HepG2 (cell line): Measurements from ENCODE around the gene ASTN2. TPM values are rescaled to one million over a fixed set of nuclear protein-coding genes. Genes with fewer than 3 reads are reported as not detected.

ENCODE experiments used
- ATAC-seq: fragments of 200-7000 bp; cut with Tn5 transposase; 3 replicates; pipeline ENCODE4 v1.9.1; 2020; ENCODE audit warnings: mild to moderate bottlenecking, moderate library complexity
- BruUV-seq: library from RNA; stranded (reverse); fragments of 400-500 nt; replicated peaks from 2 replicates; lab custom pipeline; 2021; lab: Mats Ljungman, UMichigan
- CTCF ChIA-PET: fragments of 300-600 bp; formaldehyde crosslinking; extraction: SDS; loops from one replicate; lab custom pipeline; 2021; ENCODE audit warnings: low total read pairs, inconsistent platforms, low intra/inter-chr PET ratio; lab: Yijun Ruan, JAX
- POLR2A ChIA-PET: fragments of 350-600 bp; sonication (Branson Sonifier 250); formaldehyde crosslinking; loops from one replicate; lab custom pipeline; 2020; ENCODE audit warnings: antibody characterized with exemption, inconsistent platforms; lab: Yijun Ruan, JAX
- DNase-seq: peaks from one replicate; pipeline ENCODE4 v3.0.0-alpha.2; 2015; ENCODE audit warnings: low spot score
- FAIRE-seq: peaks from 3 replicates; lab custom pipeline; 2011; peaks lifted over from hg19 to GRCh38; lab: Jason Lieb, UNC
- H2AFZ ChIP-seq: one replicate; pipeline ENCODE4 v1.6.1; 2011; ENCODE audit warnings: low read length, inconsistent platforms
- H3K27ac ChIP-seq: fragments of 300-600 bp; 3 replicates; pipeline ENCODE4 v1.8.0; 2011; ENCODE audit warnings: mixed run types, mild to moderate bottlenecking, mixed read lengths, low read length, inconsistent platforms; ENCODE audit not compliant: insufficient read depth; ENCODE audit errors: extremely low read length
- H3K27me3 ChIP-seq, 2 experiments: fragments of 200-600 bp in 1 of 2; 2 replicates in 1 of 2; 3 replicates in 1 of 2; pipeline versions ENCODE4 v1.6.0 to v1.8.0; 2011; ENCODE audit warnings: low read length in 2 of 2, mild to moderate bottlenecking in 2 of 2, moderate library complexity in 2 of 2, inconsistent platforms in 1 of 2; ENCODE audit not compliant: insufficient read depth in 2 of 2, control insufficient read depth in 1 of 2
- H3K36me3 ChIP-seq, 2 experiments: fragments of 200-600 bp in 1 of 2; replicated peaks in 1 of 2; 2 replicates in 1 of 2; 3 replicates in 1 of 2; pipeline versions ENCODE4 v1.5.1 to v1.8.0; 2011; ENCODE audit warnings: low read length in 2 of 2, inconsistent platforms in 1 of 2; ENCODE audit not compliant: insufficient read depth in 2 of 2, control insufficient read depth in 1 of 2
- H3K4me1 ChIP-seq: 2 replicates; pipeline ENCODE4 v1.5.1; 2012; ENCODE audit warnings: low read length, inconsistent platforms; ENCODE audit not compliant: insufficient read depth
- H3K4me2 ChIP-seq: 2 replicates; pipeline ENCODE4 v1.6.0; 2011; ENCODE audit warnings: low read depth, low read length, inconsistent platforms
- H3K4me3 ChIP-seq, 3 experiments: fragments of 200-600 bp in 1 of 3; sonication (generic), shearing (Covaris generic) in 1 of 3; replicated peaks in 1 of 3; 2 replicates each; pipeline ENCODE4 v1.5.1; 2011 to 2016; ENCODE audit warnings: low read length in 3 of 3, inconsistent platforms in 2 of 3, low read depth in 2 of 3, mild to moderate bottlenecking in 2 of 3, control low read depth in 1 of 3, mixed read lengths in 1 of 3; ENCODE audit not compliant: insufficient read depth in 1 of 3
- H3K79me2 ChIP-seq: one replicate; pipeline ENCODE4 v1.6.1; 2011; ENCODE audit warnings: low read length, inconsistent platforms; ENCODE audit not compliant: insufficient read depth
- H3K9ac ChIP-seq: 2 replicates; pipeline ENCODE4 v1.6.0; 2011; ENCODE audit warnings: mild to moderate bottlenecking, low read depth, low read length, inconsistent platforms; ENCODE audit not compliant: insufficient read depth
- H3K9me3 ChIP-seq: 2 replicates; pipeline ENCODE4 v1.5.1; 2012; ENCODE audit warnings: mild to moderate bottlenecking, low read length
- H4K20me1 ChIP-seq: 2 replicates; pipeline ENCODE4 v1.6.0; 2011; ENCODE audit warnings: inconsistent platforms, mild to moderate bottlenecking, low read length, moderate library complexity; ENCODE audit not compliant: insufficient read depth
- CCAR2 ChIP-seq: fragments of 200-400 bp; formaldehyde crosslinking; optimal IDR thresholded peaks from 2 replicates; pipeline ENCODE3; 2018; ENCODE audit warnings: low read depth, mild to moderate bottlenecking, low read length, moderate library complexity
- MAFF ChIP-seq: IDR thresholded peaks from 2 replicates; pipeline ENCODE4 v1.6.1; 2011; ENCODE audit warnings: low read depth, low read length, improper control_type of control experiment
- MAFK ChIP-seq, 2 experiments: IDR thresholded peaks in 1 of 2; conservative IDR thresholded peaks in 1 of 2; 2 replicates each; pipeline ENCODE4 v1.6.1; 2011; ENCODE audit warnings: improper control_type of control experiment in 2 of 2, low read length in 2 of 2
- MIXL1 ChIP-seq: IDR thresholded peaks from 2 replicates; pipeline ENCODE4 v1.6.1; 2016
- MTF2 ChIP-seq: sonication (generic); formaldehyde crosslinking; IDR thresholded peaks from 2 replicates; pipeline ENCODE4 v1.5.0; 2020; ENCODE audit warnings: missing genetic modification reagents, borderline replicate concordance
- RARA ChIP-seq: IDR thresholded peaks from 2 replicates; pipeline ENCODE4 v1.6.1; 2016; ENCODE audit warnings: missing genetic modification reagents, missing compliant biosample characterization
- SALL1 ChIP-seq: sonication (generic); formaldehyde crosslinking; IDR thresholded peaks from 2 replicates; pipeline ENCODE4 v1.8.0; 2022; ENCODE audit warnings: mild to moderate bottlenecking, missing genetic modification reagents
- SIX1 ChIP-seq: sonication (generic); formaldehyde crosslinking; IDR thresholded peaks from 2 replicates; pipeline ENCODE4 v1.4.0; 2020; ENCODE audit warnings: missing genetic modification reagents, borderline replicate concordance
- SMARCE1 ChIP-seq: fragments of 450-650 bp; IDR thresholded peaks from 2 replicates; pipeline ENCODE4 v1.6.1; 2017; ENCODE audit warnings: borderline replicate concordance
- ZNF136 ChIP-seq: sonication (generic); formaldehyde crosslinking; IDR thresholded peaks from 2 replicates; pipeline ENCODE4 v1.8.1; 2022; ENCODE audit warnings: low read depth, mild to moderate bottlenecking, moderate library complexity, missing genetic modification reagents
- WGBS: methylation state at CpG from one replicate; pipeline ENCODE4 v1.1.6; 2017; ENCODE audit warnings: low lambda C conversion rate; 5-methylcytosine and 5-hydroxymethylcytosine counted together
- in situ Hi-C: cut with HindIII; loops from 2 replicates; pipeline ENCODE4 v1.10.0; 2017; ENCODE audit warnings: low pct_unique_long_range_greater_than_20kb; ENCODE audit not compliant: extremely low pct_ligation_motif_present
- intact Hi-C: fragments of 100-400 bp; cut with micrococcal nuclease; formaldehyde crosslinking; loops from one replicate; pipeline ENCODE4 v1.10.0; 2022; ENCODE audit not compliant: unreplicated experiment
- polyA plus RNA-seq, 8 experiments: library from polyadenylated mRNA; depleted of rRNA in 3 of 8; stranded (reverse) in 7 of 8; unstranded in 1 of 8; fragments of >200 nt; fragmentation: Illumina TruSeq in 4 of 8; extraction: Trizol in 4 of 8; gene quantifications; 2 replicates each; pipeline versions ENCODE4 v1.2.1 to v1.2.3, GENCODE V29; 2011 to 2016; ENCODE audit warnings: low read depth in 4 of 8, missing spikeins in 1 of 8, mixed read lengths in 1 of 8; ENCODE audit not compliant: insufficient read depth in 1 of 8
- total RNA-seq, 5 experiments: library from RNA; depleted of rRNA; stranded (reverse); fragments of >200 nt; fragmentation: Illumina TruSeq; extraction: Trizol; gene quantifications; 2 replicates each; pipeline ENCODE4 v1.2.3, GENCODE V29; 2016; ENCODE audit warnings: low read depth in 1 of 5
- TF ChIP-seq, protein P1 (sequence below): sonication (generic); formaldehyde crosslinking; IDR thresholded peaks from 2 replicates; pipeline ENCODE4 v1.8.0; 2022; ENCODE audit warnings: mild to moderate bottlenecking, missing genetic modification reagents; ENCODE audit not compliant: insufficient replicate concordance

The ASTN2 gene
- total and polyA plus RNA-seq, 2 of the 13 experiments (the other 11 are each of a cell fraction or from before 2014, with no cell fraction given) = 5.2 to 13.5 TPM

GRCh38 chr9:116378873-116379272 lies 1036.0 kb downstream of the ASTN2 start:
- POLR2A ChIA-PET = no interaction called here
- no CpG with 5 or more reads among the region's 2 CpGs for WGBS
- no TSS peak for BruUV-seq
- CTCF ChIA-PET = no interaction called here
- intact Hi-C loops = no loop called here
- no peak overlapping the region for H3K4me3 ChIP-seq
- H3K27me3 ChIP-seq = no peaks in the 10 kb centered on the region
- no peak overlapping the region for H2AFZ ChIP-seq
- no peak overlapping the region for H3K9ac ChIP-seq
- H3K79me2 ChIP-seq = no peaks in the 10 kb centered on the region
- TF ChIP-seq MAFK (conservative IDR thresholded peaks at IDR 0.05 in 1 of 2, IDR thresholded peaks at IDR 0.05 in 1 of 2; ENCODE audit: low read length in 2 of 2) = peak; percentile 61 to 83; a peak in 3 of 4 replicates
- peak; percentile 49; the same call in 1 of the 2 replicates for TF ChIP-seq MAFF
- TF ChIP-seq CCAR2 = no peak
- TF ChIP-seq ZNF136 = no peak
- ATAC-seq (no peak), DNase-seq (no peak), FAIRE-seq (no peak)
- H3K4me1 ChIP-seq = no peaks in the 10 kb centered on the region
- H4K20me1 ChIP-seq = no peaks in the 10 kb centered on the region
- in situ Hi-C loops = no loop called here
- H3K36me3 ChIP-seq = no peaks in the 10 kb centered on the region
- no peak overlapping the region for H3K27ac ChIP-seq
- H3K4me2 ChIP-seq = no peak overlapping the region
- no peaks in the 10 kb centered on the region for H3K9me3 ChIP-seq

- BruUV-seq = no TSS peak
- H3K4me2 ChIP-seq = no peak overlapping the region
- H3K27ac ChIP-seq = no peak overlapping the region
- no peak overlapping the region for H3K9ac ChIP-seq
- ChIA-PET CTCF (no interaction called here), POLR2A (no interaction called here)
- H4K20me1 ChIP-seq = no peaks in the 10 kb centered on the region
- DNase-seq (no peak), ATAC-seq (no peak), FAIRE-seq (no peak)
- H3K4me3 ChIP-seq = no peak overlapping the region
- intact Hi-C loops (no loop called here), in situ Hi-C loops (no loop called here)
- no peaks in the 10 kb centered on the region for H3K4me1 ChIP-seq
- H3K36me3 ChIP-seq = no peaks in the 10 kb centered on the region
- no peak overlapping the region for H2AFZ ChIP-seq
- no peaks in the 10 kb centered on the region for H3K27me3 ChIP-seq
- no peaks in the 10 kb centered on the region for H3K79me2 ChIP-seq
- no peaks in the 10 kb centered on the region for H3K9me3 ChIP-seq
- WGBS = 64% methylated on average over 8 of the region's 8 CpGs
- TF ChIP-seq SIX1 = no peak
- TF ChIP-seq RARA (CRISPR knock-in tag) = no peak
- no peak for TF ChIP-seq SALL1 (CRISPR knock-in tag)
- no peak for TF ChIP-seq MTF2
- TF ChIP-seq, protein P1, sequence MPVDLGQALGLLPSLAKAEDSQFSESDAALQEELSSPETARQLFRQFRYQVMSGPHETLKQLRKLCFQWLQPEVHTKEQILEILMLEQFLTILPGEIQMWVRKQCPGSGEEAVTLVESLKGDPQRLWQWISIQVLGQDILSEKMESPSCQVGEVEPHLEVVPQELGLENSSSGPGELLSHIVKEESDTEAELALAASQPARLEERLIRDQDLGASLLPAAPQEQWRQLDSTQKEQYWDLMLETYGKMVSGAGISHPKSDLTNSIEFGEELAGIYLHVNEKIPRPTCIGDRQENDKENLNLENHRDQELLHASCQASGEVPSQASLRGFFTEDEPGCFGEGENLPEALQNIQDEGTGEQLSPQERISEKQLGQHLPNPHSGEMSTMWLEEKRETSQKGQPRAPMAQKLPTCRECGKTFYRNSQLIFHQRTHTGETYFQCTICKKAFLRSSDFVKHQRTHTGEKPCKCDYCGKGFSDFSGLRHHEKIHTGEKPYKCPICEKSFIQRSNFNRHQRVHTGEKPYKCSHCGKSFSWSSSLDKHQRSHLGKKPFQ (CRISPR knock-in tag) = no peak
- TF ChIP-seq MIXL1 (CRISPR knock-in tag) = no peak
- TF ChIP-seq SMARCE1 = no peak
Measured at GRCh38 chr9:116377179-116377798, 1037.6 kb downstream of the ASTN2 start.
